ENCODE data around the gene DIP2C.

DIP2C gene

GRCh38 chr10:498760-499435 lies 190.6 kb downstream of the DIP2C start:
- no peak for DNase-seq (ENCODE audit: low read depth in 2 of 2)

GRCh38 chr10:497898-498451 lies 191.5 kb downstream of the DIP2C start:
- no peak for DNase-seq (ENCODE audit: low read depth in 2 of 2)

GRCh38 chr10:497289-497688 lies 192.2 kb downstream of the DIP2C start:
- no peak for DNase-seq (ENCODE audit: low read depth in 2 of 2)

- no peak for DNase-seq (ENCODE audit: low read depth in 2 of 2)
Measured at GRCh38 chr10:494556-494955, 194.9 kb downstream of the DIP2C start.

GRCh38 chr10:494149-494542 lies 195.3 kb downstream of the DIP2C start:
- no peak for DNase-seq (ENCODE audit: low read depth in 2 of 2)

GRCh38 chr10:493391-494148 lies 195.9 kb downstream of the DIP2C start:
- DNase-seq (ENCODE audit: low read depth in 2 of 2), result no peak

- DNase-seq (ENCODE audit: low read depth in 2 of 2), result no peak
Measured at GRCh38 chr10:492836-493235, 196.6 kb downstream of the DIP2C start.

- no peak for DNase-seq (ENCODE audit: low read depth in 2 of 2)
Measured at GRCh38 chr10:491667-492424, 197.6 kb downstream of the DIP2C start.

- DNase-seq (ENCODE audit: low read depth in 2 of 2), result no peak
Measured at GRCh38 chr10:490891-491571, 198.4 kb downstream of the DIP2C start.

- DNase-seq (ENCODE audit: low read depth in 2 of 2), result no peak
Measured at GRCh38 chr10:490256-490655, 199.2 kb downstream of the DIP2C start.

GRCh38 chr10:489330-489729 lies 200.1 kb downstream of the DIP2C start:
- no peak for DNase-seq (ENCODE audit: low read depth in 2 of 2)

GRCh38 chr10:488933-489215 lies 200.6 kb downstream of the DIP2C start:
- DNase-seq (ENCODE audit: low read depth in 2 of 2), result no peak

GRCh38 chr10:488081-488932 lies 201.2 kb downstream of the DIP2C start:
- DNase-seq (ENCODE audit: low read depth in 2 of 2), result no peak

- no peak for DNase-seq (ENCODE audit: low read depth in 2 of 2)
Measured at GRCh38 chr10:486666-487322, 202.7 kb downstream of the DIP2C start.

GRCh38 chr10:486206-486605 lies 203.3 kb downstream of the DIP2C start:
- DNase-seq (ENCODE audit: low read depth in 2 of 2), result no peak

GRCh38 chr10:485776-486175 lies 203.7 kb downstream of the DIP2C start:
- no peak for DNase-seq (ENCODE audit: low read depth in 2 of 2)

GRCh38 chr10:484925-485661 lies 204.4 kb downstream of the DIP2C start:
- DNase-seq (ENCODE audit: low read depth in 2 of 2), result no peak

GRCh38 chr10:484441-484924 lies 205.0 kb downstream of the DIP2C start:
- peak in 1 of 2 donors; percentile 5 for DNase-seq (ENCODE audit: low read depth in 2 of 2)

- no peak for DNase-seq (ENCODE audit: low read depth in 2 of 2)
Measured at GRCh38 chr10:483261-483660, 206.2 kb downstream of the DIP2C start.

GRCh38 chr10:482848-483247 lies 206.6 kb downstream of the DIP2C start:
- DNase-seq (ENCODE audit: low read depth in 2 of 2), result no peak

Measured in stimulated activated CD8-positive, alpha-beta memory T cell treated with anti-CD3 and anti-CD28 coated beads, Interleukin-2, amount 100 ng/mL, for 48 hours (primary cell).